H54 (cell line): ENCODE data around the gene SEMA5A.

Experiments
- DNase-seq: peaks from one replicate; pipeline ENCODE4 v3.0.0; 2011; ENCODE audit warnings: low spot score, mixed read lengths; ENCODE audit not compliant: insufficient read length
- FAIRE-seq: peaks from 3 replicates; lab custom pipeline; 2011; peaks lifted over from hg19 to GRCh38; lab: Jason Lieb, UNC
- POLR2A ChIP-seq: IDR thresholded peaks from 2 replicates; pipeline ENCODE4 v1.6.1; 2011; ENCODE audit warnings: low read depth, mild to moderate bottlenecking, low read length

The SEMA5A gene, protein sequence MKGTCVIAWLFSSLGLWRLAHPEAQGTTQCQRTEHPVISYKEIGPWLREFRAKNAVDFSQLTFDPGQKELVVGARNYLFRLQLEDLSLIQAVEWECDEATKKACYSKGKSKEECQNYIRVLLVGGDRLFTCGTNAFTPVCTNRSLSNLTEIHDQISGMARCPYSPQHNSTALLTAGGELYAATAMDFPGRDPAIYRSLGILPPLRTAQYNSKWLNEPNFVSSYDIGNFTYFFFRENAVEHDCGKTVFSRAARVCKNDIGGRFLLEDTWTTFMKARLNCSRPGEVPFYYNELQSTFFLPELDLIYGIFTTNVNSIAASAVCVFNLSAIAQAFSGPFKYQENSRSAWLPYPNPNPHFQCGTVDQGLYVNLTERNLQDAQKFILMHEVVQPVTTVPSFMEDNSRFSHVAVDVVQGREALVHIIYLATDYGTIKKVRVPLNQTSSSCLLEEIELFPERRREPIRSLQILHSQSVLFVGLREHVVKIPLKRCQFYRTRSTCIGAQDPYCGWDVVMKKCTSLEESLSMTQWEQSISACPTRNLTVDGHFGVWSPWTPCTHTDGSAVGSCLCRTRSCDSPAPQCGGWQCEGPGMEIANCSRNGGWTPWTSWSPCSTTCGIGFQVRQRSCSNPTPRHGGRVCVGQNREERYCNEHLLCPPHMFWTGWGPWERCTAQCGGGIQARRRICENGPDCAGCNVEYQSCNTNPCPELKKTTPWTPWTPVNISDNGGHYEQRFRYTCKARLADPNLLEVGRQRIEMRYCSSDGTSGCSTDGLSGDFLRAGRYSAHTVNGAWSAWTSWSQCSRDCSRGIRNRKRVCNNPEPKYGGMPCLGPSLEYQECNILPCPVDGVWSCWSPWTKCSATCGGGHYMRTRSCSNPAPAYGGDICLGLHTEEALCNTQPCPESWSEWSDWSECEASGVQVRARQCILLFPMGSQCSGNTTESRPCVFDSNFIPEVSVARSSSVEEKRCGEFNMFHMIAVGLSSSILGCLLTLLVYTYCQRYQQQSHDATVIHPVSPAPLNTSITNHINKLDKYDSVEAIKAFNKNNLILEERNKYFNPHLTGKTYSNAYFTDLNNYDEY

DNA sequence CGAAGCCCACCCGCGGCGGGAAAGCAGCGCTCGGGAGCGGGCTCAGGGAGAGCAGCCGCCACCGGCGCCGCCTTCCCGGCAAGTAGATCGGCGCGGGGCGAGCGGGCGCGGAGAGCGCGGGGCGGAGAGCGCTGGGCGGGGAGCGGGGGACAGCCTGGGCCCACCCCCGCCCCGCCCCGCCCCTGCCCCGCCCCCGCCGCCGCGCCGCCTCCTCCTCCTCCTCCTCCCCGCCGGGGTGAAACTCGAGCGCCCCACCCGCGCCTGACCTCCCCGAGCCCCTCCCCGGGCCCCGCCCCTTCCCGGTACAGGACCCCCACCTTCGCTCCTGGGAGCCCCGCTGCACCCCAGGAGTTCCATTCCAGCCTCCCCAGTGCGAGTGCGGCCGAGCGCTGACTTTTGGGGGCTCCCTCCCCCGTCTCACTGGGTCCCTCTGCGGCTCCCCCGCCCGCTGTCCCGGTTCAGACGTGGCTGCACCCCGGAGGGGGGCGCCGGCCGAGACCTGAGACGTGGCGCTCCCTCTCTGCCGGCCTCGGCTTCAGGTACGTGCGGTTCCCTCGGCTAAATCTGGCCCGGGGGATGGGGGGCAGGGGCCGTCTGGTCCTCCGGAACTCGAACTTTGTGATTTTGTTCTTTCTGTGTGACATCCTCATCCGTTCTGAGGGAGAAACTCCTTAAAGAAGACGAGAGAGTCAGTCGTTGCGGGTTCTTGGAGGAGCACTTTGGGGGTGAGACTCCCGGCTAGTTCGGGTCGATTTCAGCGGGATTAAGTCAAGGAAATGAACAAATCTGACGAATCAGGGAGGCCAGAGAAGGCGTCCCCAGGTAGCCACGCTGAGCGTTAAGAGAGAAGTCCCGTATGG, at the start of gene SEMA5A:
TSS of gene SEMA5A (minus strand) at position 84 of the 860 bp plus-strand sequence. CDS start 166,129 bp downstream, outside the sequence.
- FAIRE-seq (no peak), DNase-seq (peak; percentile 48)
- peak; percentile 81 for TF ChIP-seq POLR2A

DNA sequence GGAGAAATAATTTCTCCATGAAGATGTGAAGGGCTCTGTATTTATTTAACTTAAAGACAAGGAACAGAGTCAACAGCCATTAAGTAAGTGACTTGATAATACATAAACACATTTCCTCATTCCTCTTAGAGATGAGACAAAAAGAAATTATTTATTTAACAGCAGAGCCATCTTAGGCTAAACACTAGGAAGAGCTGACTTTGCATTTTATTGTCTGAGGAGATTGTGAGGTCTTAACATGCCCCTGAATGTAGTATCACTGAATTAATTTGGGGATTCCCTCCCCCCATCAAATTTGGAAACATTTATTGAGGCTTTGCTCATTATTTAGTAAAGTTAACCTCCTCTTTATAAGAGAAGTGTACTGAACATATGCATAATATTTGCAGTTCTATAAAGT, 49.0 kb upstream of the SEMA5A start:
- FAIRE-seq (no peak), DNase-seq (no peak)
- no peak for TF ChIP-seq POLR2A

DNA sequence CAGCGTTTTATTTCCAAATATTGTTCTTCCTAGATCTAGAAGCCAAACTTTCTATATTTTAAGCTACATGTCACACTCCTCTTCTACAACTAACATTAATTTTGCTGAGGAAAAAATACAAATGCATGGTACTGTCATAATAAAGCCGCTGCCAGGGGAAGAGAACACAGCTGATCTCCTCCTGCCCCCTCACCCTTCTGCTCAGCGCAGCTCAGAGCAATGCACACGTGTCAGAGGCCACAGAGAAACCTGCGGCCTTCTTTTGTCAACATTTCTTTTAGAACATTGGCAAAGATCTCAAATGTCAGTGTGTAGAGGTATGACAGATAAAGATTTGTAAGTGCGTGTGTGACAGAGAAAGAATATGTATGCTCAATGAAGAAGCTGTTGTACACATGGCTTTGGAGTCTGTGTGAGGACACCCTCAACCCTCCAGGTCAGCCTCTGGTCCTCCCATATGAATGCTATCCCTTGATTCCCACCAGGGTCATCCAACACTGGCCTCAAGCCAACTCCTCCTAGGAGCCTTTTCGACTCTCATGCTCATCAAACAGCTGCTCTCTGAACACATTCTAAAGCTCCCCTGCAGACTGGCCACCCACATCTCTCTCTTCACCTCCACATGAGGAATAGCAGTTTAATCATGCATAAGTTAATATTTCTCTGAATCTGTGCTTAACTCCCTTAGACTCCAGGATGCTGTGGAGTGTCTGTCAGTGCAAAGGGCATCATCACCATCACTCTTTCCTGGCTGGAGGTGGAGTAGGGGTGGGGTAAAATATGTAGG, 43.4 kb upstream of the SEMA5A start:
- DNase-seq (no peak), FAIRE-seq (no peak)

DNA sequence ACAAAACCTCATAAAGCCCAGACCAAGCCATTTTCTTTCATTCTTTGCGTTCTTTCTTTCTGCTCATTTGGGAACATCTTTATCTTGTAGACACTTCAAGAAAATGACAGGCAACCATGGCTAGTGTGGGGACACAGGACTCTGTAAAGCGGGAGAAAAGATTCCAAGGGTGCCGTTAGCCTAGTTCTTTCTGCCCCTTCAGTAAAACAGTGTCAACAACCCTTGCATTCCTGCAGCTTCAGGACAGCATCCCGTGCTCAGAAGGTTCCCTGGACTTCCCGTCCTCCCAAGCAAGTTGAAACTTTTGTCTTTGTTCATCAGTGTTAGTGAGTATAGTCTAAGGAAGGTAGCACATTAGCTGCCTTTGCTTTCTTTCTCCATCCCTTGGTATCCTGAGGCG, 42.4 kb upstream of the SEMA5A start:
- FAIRE-seq (no peak), DNase-seq (no peak)
- no peak for TF ChIP-seq POLR2A

More for the DNA sequence above, 43.4 kb upstream of the SEMA5A start:
- TF ChIP-seq POLR2A, result no peak

DNA sequence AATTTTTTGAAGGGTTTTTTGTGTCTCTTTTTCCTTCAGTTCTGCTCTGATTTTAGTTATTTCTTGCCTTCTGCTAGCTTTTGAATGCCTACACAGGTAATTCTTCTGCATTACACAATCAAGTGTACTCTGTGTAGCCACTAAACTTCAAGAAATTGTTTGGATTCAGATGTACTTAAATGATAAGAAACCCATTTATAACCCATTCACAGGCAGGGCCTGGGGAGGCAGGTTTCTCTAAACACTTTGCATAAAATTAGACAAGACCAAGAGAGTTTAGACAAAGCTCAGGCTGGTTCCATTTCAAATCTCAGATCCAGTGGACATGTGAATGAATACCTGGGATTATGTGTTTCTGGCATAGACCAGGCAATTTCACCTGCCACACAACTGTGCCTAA, 41.3 kb upstream of the SEMA5A start:
- DNase-seq, result no peak
- TF ChIP-seq POLR2A, result no peak
- FAIRE-seq, result no peak

DNA sequence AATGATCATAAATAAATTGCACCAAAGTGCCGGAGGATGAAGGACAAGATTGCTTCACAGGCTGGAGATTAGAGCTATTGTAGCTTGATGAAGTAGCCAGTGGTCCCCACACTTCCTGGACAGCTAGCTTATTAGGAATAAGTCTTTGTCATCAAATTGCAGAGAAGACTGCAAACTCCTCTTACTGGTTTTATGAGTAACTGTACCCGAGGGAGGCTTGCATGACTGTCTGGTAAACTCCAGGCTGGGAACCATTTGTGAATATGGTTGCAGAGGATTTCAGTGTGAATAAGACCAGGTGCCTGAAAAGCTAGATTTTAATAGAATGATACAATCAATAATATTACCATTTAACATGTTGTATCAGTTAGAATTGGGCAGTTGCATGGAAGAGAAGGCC, 36.5 kb upstream of the SEMA5A start:
- DNase-seq (no peak), FAIRE-seq (no peak)
- no peak for TF ChIP-seq POLR2A

DNA sequence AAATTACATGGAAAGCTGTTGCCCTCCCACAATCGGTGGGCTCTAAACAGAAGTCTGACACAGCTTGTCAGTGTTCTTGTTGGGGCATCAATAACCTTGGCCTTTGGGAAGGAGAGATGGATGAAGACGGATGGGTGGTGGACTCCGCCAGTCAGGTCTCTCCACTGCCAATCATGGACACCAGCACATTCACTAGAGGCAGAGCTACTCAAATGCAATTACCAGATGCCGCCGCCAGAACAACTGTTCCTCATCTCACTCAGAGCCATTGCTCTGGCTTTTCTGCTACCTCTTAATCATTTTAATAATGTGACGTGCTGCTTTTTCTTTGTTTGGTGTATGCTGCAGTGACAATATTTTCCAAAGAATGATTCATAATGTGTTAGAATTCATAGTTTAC, 27.9 kb upstream of the SEMA5A start:
- no peak for DNase-seq
- TF ChIP-seq POLR2A, result no peak
- no peak for FAIRE-seq

DNA sequence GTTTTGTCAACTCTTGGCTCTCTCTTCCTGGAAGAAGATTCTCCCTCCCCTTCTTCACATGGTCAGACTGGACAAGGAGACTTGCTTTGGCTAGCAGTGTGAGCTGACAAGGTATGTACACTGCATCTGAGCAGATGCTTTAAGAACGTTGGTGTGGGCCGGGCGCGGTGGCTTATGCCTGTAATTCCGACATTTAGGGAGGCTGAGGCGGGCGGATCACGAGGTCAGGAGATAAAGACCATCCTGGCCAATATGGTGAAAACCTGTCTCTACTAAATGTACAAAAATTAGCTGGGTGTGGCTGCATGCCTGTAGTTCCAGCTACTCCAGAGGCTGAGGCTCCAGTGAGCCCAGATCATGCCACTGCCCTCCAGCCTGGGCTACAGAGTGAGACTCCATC, 26.4 kb upstream of the SEMA5A start:
- no peak for FAIRE-seq
- TF ChIP-seq POLR2A, result no peak

DNA sequence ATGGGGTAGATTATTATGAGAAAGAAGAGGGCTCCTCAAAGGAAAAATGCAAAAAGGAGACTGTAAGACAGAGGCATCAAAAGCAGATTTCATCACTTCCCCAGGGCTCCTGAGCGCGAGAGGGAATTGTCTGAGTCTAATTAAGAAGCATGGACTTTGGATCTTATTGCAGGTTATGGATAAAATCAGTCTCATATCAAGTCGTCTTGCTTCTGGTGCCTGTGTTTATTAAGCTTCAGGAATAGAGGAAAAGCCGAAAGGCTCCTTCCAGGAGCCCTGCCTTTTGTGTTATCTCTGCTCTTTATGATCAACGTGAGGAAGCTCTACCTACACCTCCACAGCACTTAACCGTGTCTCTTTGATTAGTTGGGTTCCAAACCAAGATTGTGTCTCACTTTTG, 25.0 kb upstream of the SEMA5A start:
- no peak for TF ChIP-seq POLR2A
- DNase-seq, result no peak
- no peak for FAIRE-seq

More for the DNA sequence above, 26.4 kb upstream of the SEMA5A start:
- no peak for DNase-seq

DNA sequence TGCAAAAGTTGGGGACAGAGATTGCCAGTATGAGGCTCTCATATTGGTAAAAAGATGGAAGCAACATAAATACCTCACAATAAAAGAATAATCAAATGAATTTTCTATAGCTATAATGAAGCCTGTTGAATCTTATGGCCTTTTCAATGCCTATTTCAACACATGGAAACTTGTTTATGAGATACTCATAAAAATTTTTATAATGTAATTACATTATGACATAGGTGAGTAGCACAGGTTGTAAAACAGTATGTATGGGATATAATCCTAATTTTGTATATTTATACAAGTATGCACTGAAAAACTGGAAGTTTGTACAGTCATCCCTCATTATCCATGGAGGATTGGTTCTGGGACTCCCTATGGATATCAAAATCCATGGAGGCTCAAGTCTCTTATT, 21.2 kb upstream of the SEMA5A start:
- FAIRE-seq, result no peak
- no peak for DNase-seq
- no peak for TF ChIP-seq POLR2A

DNA sequence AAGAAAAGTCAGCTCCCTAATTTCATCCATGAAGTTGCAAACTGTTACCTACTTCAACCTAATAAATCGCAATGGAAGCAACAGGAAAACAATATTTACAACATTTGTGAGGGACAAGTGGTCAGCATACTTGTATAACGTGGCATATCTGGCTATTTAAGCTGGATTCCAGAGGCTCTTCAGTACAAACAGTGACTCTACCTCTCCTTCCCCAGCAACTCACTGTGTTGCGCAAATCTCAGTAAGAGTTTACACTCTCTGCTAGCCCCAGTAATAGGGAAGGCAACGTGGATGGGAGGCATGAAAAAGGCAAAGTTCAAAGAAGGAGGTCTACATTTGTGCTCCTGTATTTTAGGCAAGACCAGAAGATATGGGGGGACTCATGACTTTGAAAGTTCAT, 18.9 kb upstream of the SEMA5A start:
- no peak for TF ChIP-seq POLR2A
- DNase-seq (no peak), FAIRE-seq (no peak)

DNA sequence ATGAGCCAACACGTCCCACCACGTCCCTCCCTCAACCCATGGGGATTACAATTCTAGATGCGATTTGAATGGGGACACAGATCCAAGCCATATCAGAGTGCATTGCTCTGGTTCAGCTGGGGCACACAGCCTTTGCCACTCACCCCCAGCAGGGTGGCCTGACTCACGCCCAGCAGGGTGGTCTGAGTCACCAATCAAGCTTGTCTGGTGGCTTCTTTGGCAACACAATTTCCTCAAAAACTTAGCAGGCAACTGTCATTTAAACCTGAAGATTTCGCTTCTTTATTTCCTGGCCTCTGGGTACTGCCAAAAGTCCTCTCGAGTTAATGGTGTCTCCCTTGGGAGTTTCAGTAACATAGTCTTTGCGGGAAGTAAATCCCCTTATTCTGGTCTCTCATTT, 16.3 kb upstream of the SEMA5A start:
- no peak for TF ChIP-seq POLR2A
- peak; percentile 61 for DNase-seq

More for the DNA sequence above, 16.3 kb upstream of the SEMA5A start:
- FAIRE-seq, result peak; percentile 67
